Neuronal stem cell (in vitro differentiated cells): ENCODE results near the gene STOX1.

Experiments
- DNase-seq: peaks from one replicate; pipeline ENCODE4 v3.0.0-alpha.2; 2013; ENCODE audit warnings: low spot score
- H2AFZ ChIP-seq: one replicate; pipeline ENCODE4 v1.6.1; 2013; ENCODE audit warnings: mild to moderate bottlenecking, low read length, inconsistent platforms
- H2AK5ac ChIP-seq: 2 replicates; pipeline ENCODE4 v1.6.1; 2013; ENCODE audit warnings: low read depth, mild to moderate bottlenecking, inconsistent platforms, low read length, moderate library complexity, mixed read lengths
- H2BK120ac ChIP-seq: 2 replicates; pipeline ENCODE4 v1.6.1; 2013; ENCODE audit warnings: low read depth, mild to moderate bottlenecking, inconsistent platforms, low read length, moderate library complexity, mixed read lengths
- H2BK12ac ChIP-seq: one replicate; pipeline ENCODE4 v1.6.1; 2013; ENCODE audit warnings: low read length, inconsistent platforms
- H2BK15ac ChIP-seq: 2 replicates; pipeline ENCODE4 v1.6.1; 2013; ENCODE audit warnings: mild to moderate bottlenecking, low read length, inconsistent platforms, mixed read lengths
- H2BK5ac ChIP-seq: one replicate; pipeline ENCODE4 v1.6.1; 2013; ENCODE audit warnings: inconsistent platforms, mild to moderate bottlenecking, low read length, moderate library complexity
- H3K14ac ChIP-seq: one replicate; pipeline ENCODE4 v1.6.1; 2013; ENCODE audit warnings: low read length, inconsistent platforms
- H3K18ac ChIP-seq: 2 replicates; pipeline ENCODE4 v1.6.1; 2013; ENCODE audit warnings: low read length, inconsistent platforms
- H3K23ac ChIP-seq: 2 replicates; pipeline ENCODE4 v1.6.1; 2013; ENCODE audit warnings: low read depth, mild to moderate bottlenecking, mixed read lengths, low read length, inconsistent platforms; ENCODE audit not compliant: poor library complexity
- H3K27ac ChIP-seq: replicated peaks from 3 replicates; pipeline ENCODE4 v1.5.1; 2013; ENCODE audit warnings: low read length, inconsistent platforms
- H3K27me3 ChIP-seq, 3 experiments: 2 replicates each; pipeline ENCODE4 v1.6.1; 2013; ENCODE audit warnings: low read length in 3 of 3, mild to moderate bottlenecking in 2 of 3, inconsistent platforms in 1 of 3, low read depth in 1 of 3, mixed read lengths in 1 of 3, moderate library complexity in 1 of 3; ENCODE audit not compliant: control insufficient read depth in 3 of 3, insufficient read depth in 3 of 3
- H3K36me3 ChIP-seq, 2 donors: replicated peaks in 1 of 2; 2 replicates each; pipeline ENCODE4 v1.6.1; 2013; ENCODE audit warnings: low read length in 2 of 2; ENCODE audit not compliant: control insufficient read depth in 2 of 2, insufficient read depth in 2 of 2
- H3K4ac ChIP-seq: 2 replicates; pipeline ENCODE4 v1.6.1; 2013; ENCODE audit warnings: inconsistent platforms, mild to moderate bottlenecking, low read length, moderate library complexity
- H3K4me1 ChIP-seq, 2 donors: 1 replicate in 1 of 2; 2 replicates in 1 of 2; pipeline ENCODE4 v1.6.1; 2013; ENCODE audit warnings: low read length in 2 of 2, low read depth in 1 of 2; ENCODE audit not compliant: control insufficient read depth in 2 of 2, insufficient read depth in 1 of 2
- H3K4me2 ChIP-seq: one replicate; pipeline ENCODE4 v1.6.1; 2013; ENCODE audit warnings: mild to moderate bottlenecking, low read length, inconsistent platforms; ENCODE audit not compliant: insufficient read depth, poor library complexity, severe bottlenecking
- H3K4me3 ChIP-seq, 2 donors: 2 replicates each; pipeline ENCODE4 v1.5.1; 2013; ENCODE audit warnings: low read length in 2 of 2, mild to moderate bottlenecking in 2 of 2, inconsistent platforms in 1 of 2, moderate library complexity in 1 of 2
- H3K79me1 ChIP-seq: one replicate; pipeline ENCODE4 v1.6.1; 2013; ENCODE audit warnings: low read depth, mild to moderate bottlenecking, inconsistent platforms, low read length, moderate library complexity
- H3K9ac ChIP-seq: one replicate; pipeline ENCODE4 v1.6.1; 2013; ENCODE audit warnings: mild to moderate bottlenecking, low read depth, low read length, inconsistent platforms; ENCODE audit not compliant: poor library complexity
- H3K9me3 ChIP-seq, 2 donors: replicated peaks in 1 of 2; 2 replicates each; pipeline versions ENCODE3 to v1.6.1; 2013; ENCODE audit warnings: low read length in 2 of 2, mild to moderate bottlenecking in 2 of 2, inconsistent platforms in 1 of 2, low read depth in 1 of 2, mixed read lengths in 1 of 2, moderate library complexity in 1 of 2; ENCODE audit not compliant: control insufficient read depth in 2 of 2, insufficient read depth in 1 of 2
- H4K8ac ChIP-seq: one replicate; pipeline ENCODE4 v1.6.1; 2013; ENCODE audit warnings: low read depth, mild to moderate bottlenecking, inconsistent platforms, low read length, moderate library complexity
- H4K91ac ChIP-seq: one replicate; pipeline ENCODE4 v1.6.1; 2013; ENCODE audit warnings: low read length, low read depth, mild to moderate bottlenecking, inconsistent platforms; ENCODE audit not compliant: poor library complexity
- WGBS, 2 donors: extraction: QIAGEN DNeasy Blood & Tissue Kit; methylation state at CpG; one replicate each; pipeline ENCODE4 v1.1.7; 2013; ENCODE audit warnings: missing lambda C conversion rate in 2 of 2, mixed read lengths in 1 of 2; ENCODE audit not compliant: insufficient read length in 2 of 2, insufficient replicate concordance in 1 of 2; ENCODE audit errors: extremely low coverage in 2 of 2; 5-methylcytosine and 5-hydroxymethylcytosine counted together

STOX1 gene

GRCh38 chr10:68787813-68788212, 39.5 kb upstream of the STOX1 start:
- Histone ChIP-seq H3K4me2 (no peak overlapping the region), H3K9ac (no peak overlapping the region), H3K23ac (no peak overlapping the region), H3K79me1 (no peaks in the 10 kb centered on the region), H2AFZ (no peak overlapping the region), H3K14ac (no peak overlapping the region), H2BK15ac (no peak overlapping the region), H2AK5ac (no peak overlapping the region), H3K4me1 (no peaks in the 10 kb centered on the region), H3K27me3 (no peaks in the 10 kb centered on the region), H3K27ac (no peak overlapping the region), H3K18ac (no peak overlapping the region), H4K8ac (no peak overlapping the region), H4K91ac (no peak overlapping the region), H3K36me3 (peaks cover 31 to 98% of the 10 kb centered on the region in 2 donors), H2BK12ac (no peak overlapping the region), H2BK120ac (no peak overlapping the region), H3K4me3 (no peak overlapping the region), H2BK5ac (no peak overlapping the region), H3K4ac (no peak overlapping the region), H3K9me3 (no peaks in the 10 kb centered on the region)
- no CpG with 5 or more reads among the region's 3 CpGs for WGBS, 2 donors
- no peak for DNase-seq

GRCh38 chr10:68790476-68790875, 36.9 kb upstream of the STOX1 start:
- Histone ChIP-seq H2AK5ac (no peak overlapping the region), H3K18ac (no peak overlapping the region), H3K23ac (no peak overlapping the region), H2BK15ac (no peak overlapping the region), H4K91ac (no peak overlapping the region), H3K14ac (no peak overlapping the region), H3K4me1 (no peaks in the 10 kb centered on the region), H3K4ac (no peak overlapping the region), H3K79me1 (no peaks in the 10 kb centered on the region), H2BK12ac (no peak overlapping the region), H3K9me3 (no peaks in the 10 kb centered on the region), H3K27ac (no peak overlapping the region), H3K27me3 (no peaks in the 10 kb centered on the region), H2AFZ (no peak overlapping the region), H3K36me3 (peaks cover 20 to 100% of the 10 kb centered on the region in 2 donors), H3K4me2 (no peak overlapping the region), H2BK120ac (no peak overlapping the region), H2BK5ac (no peak overlapping the region), H3K4me3 (no peak overlapping the region), H3K9ac (no peak overlapping the region), H4K8ac (no peak overlapping the region)
- no CpG with 5 or more reads among the region's 10 CpGs for WGBS, 2 donors
- no peak for DNase-seq

GRCh38 chr10:68792115-68792514, 35.2 kb upstream of the STOX1 start:
- Histone ChIP-seq H2BK5ac (no peak overlapping the region), H2BK12ac (no peak overlapping the region), H3K79me1 (no peaks in the 10 kb centered on the region), H4K91ac (no peak overlapping the region), H3K9ac (no peak overlapping the region), H3K23ac (no peak overlapping the region), H2AK5ac (no peak overlapping the region), H3K9me3 (no peaks in the 10 kb centered on the region), H2BK120ac (no peak overlapping the region), H3K4ac (no peak overlapping the region), H3K4me3 (no peak overlapping the region), H3K36me3 (peaks cover 19 to 100% of the 10 kb centered on the region in 2 donors), H3K18ac (no peak overlapping the region), H2BK15ac (no peak overlapping the region), H3K4me1 (no peaks in the 10 kb centered on the region), H3K27me3 (no peaks in the 10 kb centered on the region), H2AFZ (no peak overlapping the region), H3K14ac (no peak overlapping the region), H4K8ac (no peak overlapping the region), H3K27ac (no peak overlapping the region), H3K4me2 (no peak overlapping the region)
- no CpG with 5 or more reads among the region's 1 CpG for WGBS, 2 donors
- DNase-seq = no peak

GRCh38 chr10:68795886-68796532, 31.3 kb upstream of the STOX1 start:
- H3K79me1 ChIP-seq = no peaks in the 10 kb centered on the region
- H4K8ac ChIP-seq = no peak overlapping the region
- H3K36me3 ChIP-seq = peaks cover 10 to 70% of the 10 kb centered on the region in 2 donors
- no peak overlapping the region for H3K27ac ChIP-seq
- H2BK5ac ChIP-seq = no peak overlapping the region
- H2AK5ac ChIP-seq = no peak overlapping the region
- no peak overlapping the region for H2BK12ac ChIP-seq
- H3K9ac ChIP-seq = no peak overlapping the region
- H3K4me2 ChIP-seq = no peak overlapping the region
- WGBS, 2 donors = no CpG with 5 or more reads among the region's 4 CpGs
- H4K91ac ChIP-seq = no peak overlapping the region
- no peak overlapping the region for H3K14ac ChIP-seq
- no peak overlapping the region for H3K4me3 ChIP-seq
- no peak overlapping the region for H3K23ac ChIP-seq
- H3K27me3 ChIP-seq = no peaks in the 10 kb centered on the region
- no peak overlapping the region for H3K4ac ChIP-seq
- H2BK15ac ChIP-seq = no peak overlapping the region
- no peak overlapping the region for H3K18ac ChIP-seq
- no peak overlapping the region for H2BK120ac ChIP-seq
- no peaks in the 10 kb centered on the region for H3K9me3 ChIP-seq
- DNase-seq = no peak
- H2AFZ ChIP-seq = no peak overlapping the region
- no peaks in the 10 kb centered on the region for H3K4me1 ChIP-seq
